ENCODE data around the gene NDUFA5. TPM values are rescaled to one million over a fixed set of nuclear protein-coding genes. Genes with fewer than 3 reads are reported as not detected.
"Not testable (repeated sequence)": the region's sequence is repeated elsewhere in the genome, so short reads cannot be mapped to it uniquely, and the experiment has no call there.

The NDUFA5 gene
- polyA plus RNA-seq, 3 donors, result 218 to 243 (median 240) TPM

- DNase-seq (ENCODE audit: low read depth in 3 of 3, low spot score in 2 of 3), result not testable (repeated sequence)
Observed at GRCh38 chr7:123526533-123526932, 31.1 kb downstream of the NDUFA5 start.

- DNase-seq (ENCODE audit: low read depth in 3 of 3, low spot score in 2 of 3), result peak; percentile 23 to 61 (median 29)
Observed at GRCh38 chr7:123522066-123522465, 35.6 kb downstream of the NDUFA5 start.

- no peak for DNase-seq (ENCODE audit: low read depth in 3 of 3, low spot score in 2 of 3)
Observed at GRCh38 chr7:123505221-123505620, 52.4 kb downstream of the NDUFA5 start.

- no peak for DNase-seq (ENCODE audit: low read depth in 3 of 3, low spot score in 2 of 3)
Observed at GRCh38 chr7:123502201-123502600, 55.4 kb downstream of the NDUFA5 start.

- no peak for DNase-seq (ENCODE audit: low read depth in 3 of 3, low spot score in 2 of 3)
Observed at GRCh38 chr7:123500878-123501489, 56.6 kb downstream of the NDUFA5 start.

- DNase-seq (ENCODE audit: low read depth in 3 of 3, low spot score in 2 of 3), result no peak
Observed at GRCh38 chr7:123499211-123499970, 58.2 kb downstream of the NDUFA5 start.

- DNase-seq (ENCODE audit: low read depth in 3 of 3, low spot score in 2 of 3), result no peak
Observed at GRCh38 chr7:123498601-123499000, 59.0 kb downstream of the NDUFA5 start.

- DNase-seq (ENCODE audit: low read depth in 3 of 3, low spot score in 2 of 3), result no peak
Observed at GRCh38 chr7:123498031-123498430, 59.6 kb downstream of the NDUFA5 start.

GRCh38 chr7:123494193-123494796 is 63.3 kb downstream of the NDUFA5 start:
- no peak for DNase-seq (ENCODE audit: low read depth in 3 of 3, low spot score in 2 of 3)

- DNase-seq (ENCODE audit: low read depth in 3 of 3, low spot score in 2 of 3), result no peak
Observed at GRCh38 chr7:123492485-123492884, 65.1 kb downstream of the NDUFA5 start.

Other genes starting within 250 kb of the NDUFA5 start
- gene IQUB, start 23.2 kb downstream of the NDUFA5 start, polyA plus RNA-seq (ENCODE audit: insufficient read length in 3 of 3), result 1 to 10 TPM; 5.2 to 6.7 (median 6.2) TPM
- gene ASB15, start 44.0 kb upstream of the NDUFA5 start, polyA plus RNA-seq (ENCODE audit: insufficient read length in 3 of 3), result 1 to 10 TPM; 1.1 to 2.0 (median 1.8) TPM
- under 1 TPM in 2 of 3 donors, not detected in 1; 0.10 to 0.15 TPM for gene LMOD2, start 98.0 kb upstream of the NDUFA5 start, polyA plus RNA-seq (ENCODE audit: insufficient read length in 3 of 3)
- 10 to 100 TPM; 81.0 to 85.6 (median 83.5) TPM for gene WASL, start 191.2 kb upstream of the NDUFA5 start, polyA plus RNA-seq (ENCODE audit: insufficient read length in 3 of 3)

Measured in right renal cortex interstitium (tissue), 3 donors.